Epithelial cell of prostate (primary cell): Measurements from ENCODE around the gene BMP10.
A peak's percentile ranks its signal among the peaks of the same experiment; 100 is the strongest.

Source experiments
- DNase-seq: peaks from one replicate; pipeline ENCODE4 v3.0.0-alpha.2; 2011; ENCODE audit warnings: low read depth, low spot score
- H3K27ac ChIP-seq: fragments of 450-650 bp; 2 replicates; pipeline ENCODE4 v1.5.1; 2017; ENCODE audit warnings: mild to moderate bottlenecking

The BMP10 gene, protein sequence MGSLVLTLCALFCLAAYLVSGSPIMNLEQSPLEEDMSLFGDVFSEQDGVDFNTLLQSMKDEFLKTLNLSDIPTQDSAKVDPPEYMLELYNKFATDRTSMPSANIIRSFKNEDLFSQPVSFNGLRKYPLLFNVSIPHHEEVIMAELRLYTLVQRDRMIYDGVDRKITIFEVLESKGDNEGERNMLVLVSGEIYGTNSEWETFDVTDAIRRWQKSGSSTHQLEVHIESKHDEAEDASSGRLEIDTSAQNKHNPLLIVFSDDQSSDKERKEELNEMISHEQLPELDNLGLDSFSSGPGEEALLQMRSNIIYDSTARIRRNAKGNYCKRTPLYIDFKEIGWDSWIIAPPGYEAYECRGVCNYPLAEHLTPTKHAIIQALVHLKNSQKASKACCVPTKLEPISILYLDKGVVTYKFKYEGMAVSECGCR

DNA sequence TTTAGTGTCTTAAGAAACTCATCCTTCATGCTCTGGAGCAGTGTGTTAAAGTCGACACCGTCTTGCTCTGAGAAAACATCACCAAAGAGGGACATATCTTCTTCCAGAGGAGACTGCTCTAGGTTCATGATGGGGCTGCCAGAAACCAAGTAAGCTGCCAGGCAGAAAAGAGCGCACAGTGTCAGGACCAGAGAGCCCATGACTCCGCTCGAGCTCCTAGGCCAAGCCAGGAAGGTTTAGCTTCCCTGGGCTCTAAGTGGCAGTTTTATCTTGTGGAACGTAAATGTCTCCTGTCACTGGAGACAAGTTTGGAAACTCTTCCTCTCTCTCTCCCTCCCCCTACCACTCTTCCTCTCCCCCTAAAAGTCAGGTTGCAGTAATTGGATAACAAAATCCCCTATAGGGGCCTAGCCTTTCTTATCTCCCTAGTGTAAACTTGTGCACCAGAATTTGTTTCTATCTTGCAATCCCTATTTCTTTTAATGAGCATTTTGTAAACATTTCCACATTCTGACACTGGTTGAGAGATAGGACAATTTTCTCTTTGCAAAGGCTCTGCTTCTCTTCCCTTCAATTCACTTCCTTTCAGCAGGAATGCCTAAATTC, at the start of gene BMP10:
BMP10 (minus strand) TSS at position 239 of the 606 bp plus-strand sequence; CDS start at position 200, 39 bp downstream.
- H3K27ac ChIP-seq: no peak within 1 kb of the TSS
- no peak for DNase-seq

DNA sequence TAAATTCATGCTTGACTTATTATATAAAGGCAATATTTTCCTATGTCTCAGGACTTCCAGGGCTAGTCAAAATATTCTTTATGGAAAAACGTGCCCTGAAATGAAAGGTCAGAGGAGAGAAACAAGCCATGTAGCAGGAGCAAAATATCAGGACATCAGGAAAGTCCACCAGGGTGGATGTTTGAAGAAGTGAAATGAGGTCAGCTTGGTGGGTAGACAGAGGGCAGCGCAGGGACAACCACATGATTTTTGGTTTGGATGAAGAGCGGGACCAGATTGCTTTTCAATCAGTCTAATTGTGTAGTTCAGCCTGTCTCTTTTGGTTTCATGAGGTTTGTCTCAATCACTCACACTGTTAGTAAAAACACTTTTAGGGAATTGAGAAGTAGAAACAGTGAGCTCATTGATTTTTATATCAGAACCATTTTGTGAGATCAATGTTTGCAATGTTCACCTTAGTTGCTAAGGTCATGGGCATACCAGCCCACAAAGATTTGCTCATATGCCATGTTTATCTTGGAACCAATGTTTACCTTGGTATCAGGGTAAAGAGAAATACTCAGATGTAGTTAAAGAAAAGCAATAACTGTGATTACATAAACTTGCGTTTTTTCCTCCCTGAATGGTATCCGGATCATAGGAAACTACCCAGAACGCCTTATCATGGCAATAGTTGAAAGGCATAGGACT, 49.4 kb upstream of the BMP10 start:
- H3K27ac ChIP-seq: no peak overlapping the region
- DNase-seq: no peak

DNA sequence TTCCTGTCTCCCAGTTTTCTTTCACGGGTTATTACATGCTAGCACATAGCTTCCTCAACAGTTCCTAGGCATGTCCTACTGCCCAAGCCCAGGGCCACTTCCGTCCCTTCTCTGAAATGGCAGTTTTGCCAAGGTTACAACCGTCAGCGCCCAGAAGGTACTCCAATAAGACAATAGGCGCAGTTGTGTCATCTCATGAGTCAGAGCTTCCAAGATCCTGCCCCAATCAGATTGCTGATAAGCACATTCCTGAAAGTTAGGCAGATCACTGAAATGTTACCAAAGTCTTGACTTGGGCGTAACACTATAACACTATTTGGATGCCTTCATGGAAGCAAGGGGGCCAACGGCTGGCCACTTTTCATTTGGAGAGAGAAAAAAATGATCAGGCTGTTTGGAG, 47.3 kb upstream of the BMP10 start:
- no peak overlapping the region for H3K27ac ChIP-seq
- DNase-seq: no peak

DNA sequence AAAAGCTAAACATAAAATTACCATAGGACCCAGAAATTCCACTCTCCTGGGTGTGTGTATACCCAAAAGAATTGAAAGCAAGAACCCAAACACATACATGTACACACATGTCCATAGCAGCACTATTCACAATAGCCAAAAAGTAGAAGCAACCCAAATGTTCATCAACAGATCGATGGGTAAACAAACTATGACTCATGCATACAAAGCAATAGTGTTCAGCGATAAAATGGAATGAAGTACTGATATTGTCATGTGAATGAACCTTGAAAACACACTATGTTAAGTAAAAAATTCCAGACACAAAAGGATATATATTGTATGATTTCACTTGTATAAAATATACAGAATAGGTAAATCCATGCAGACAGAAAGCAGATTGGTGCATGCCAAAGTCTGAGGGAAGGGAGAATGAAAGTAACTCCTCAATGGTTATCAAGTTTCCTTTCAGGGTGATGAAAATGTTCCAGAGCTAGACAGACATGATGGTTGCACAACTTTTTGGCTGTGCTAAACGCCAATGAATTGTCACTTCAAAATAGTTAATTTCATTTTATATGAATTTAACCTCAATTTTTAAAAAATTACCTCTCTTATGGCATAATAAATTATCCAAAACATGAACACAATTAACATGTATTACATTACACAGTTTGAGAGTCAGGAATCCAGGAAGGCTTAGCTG, 46.0 kb upstream of the BMP10 start:
- no peak for DNase-seq
- no peak overlapping the region for H3K27ac ChIP-seq

DNA sequence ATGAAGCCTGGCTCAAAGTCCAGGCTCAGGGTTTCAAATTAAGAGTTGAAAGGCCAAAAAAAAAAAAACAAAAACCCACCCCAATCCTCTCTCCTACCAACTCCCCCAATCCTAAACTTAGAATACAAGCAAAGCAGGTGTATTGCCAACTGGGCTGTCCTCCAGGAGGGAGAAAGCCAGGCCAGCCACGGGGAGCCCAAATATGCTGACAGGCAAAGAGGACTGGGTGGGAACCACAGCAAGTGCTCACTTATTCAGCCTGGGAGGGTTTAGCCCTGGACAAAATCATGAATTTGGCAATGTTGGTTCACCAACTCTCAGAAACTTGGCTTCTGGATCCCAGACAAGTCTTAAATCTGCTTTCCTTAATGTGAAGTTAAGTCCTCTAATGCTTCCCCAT, 45.0 kb upstream of the BMP10 start:
- no peak overlapping the region for H3K27ac ChIP-seq
- no peak for DNase-seq

DNA sequence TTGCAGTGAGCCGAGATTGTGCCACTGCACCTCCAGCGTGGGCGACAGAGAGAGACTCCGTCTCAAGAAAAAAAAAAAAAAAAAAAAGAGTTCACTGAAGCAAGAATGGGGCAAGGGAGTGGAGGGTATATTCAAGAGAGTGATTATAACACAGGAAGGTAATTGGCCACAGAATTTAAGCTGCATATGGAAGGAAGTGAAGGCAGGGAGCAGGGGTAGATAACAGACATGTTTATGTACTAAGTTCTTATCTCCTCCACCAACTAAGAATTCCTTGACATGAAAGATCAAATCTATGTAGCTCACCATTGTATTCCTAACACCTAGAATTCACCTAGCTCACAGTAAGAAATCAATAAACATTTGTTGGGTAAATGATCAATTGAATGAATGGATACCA, 44.2 kb upstream of the BMP10 start:
- H3K27ac ChIP-seq: no peak overlapping the region
- no peak for DNase-seq

DNA sequence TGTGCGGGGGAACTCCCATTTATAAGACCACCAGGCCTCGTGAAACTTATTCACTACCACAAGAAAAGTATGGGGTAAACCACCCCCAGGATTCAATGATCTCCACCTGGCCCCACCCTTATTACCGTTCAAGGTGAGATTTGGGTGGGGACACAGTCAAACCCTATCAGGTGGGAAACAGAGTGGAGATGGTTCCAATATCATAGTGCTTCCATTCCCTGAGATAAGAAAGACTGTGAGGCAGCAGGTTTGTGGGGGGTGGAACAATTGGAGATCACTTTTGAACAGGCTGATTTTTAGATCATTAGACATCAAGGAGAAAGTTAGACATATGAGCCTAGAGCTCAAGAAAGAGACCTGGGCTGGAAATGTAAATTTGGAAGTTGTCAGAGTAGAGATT, 42.2 kb upstream of the BMP10 start:
- no peak overlapping the region for H3K27ac ChIP-seq
- DNase-seq: no peak

DNA sequence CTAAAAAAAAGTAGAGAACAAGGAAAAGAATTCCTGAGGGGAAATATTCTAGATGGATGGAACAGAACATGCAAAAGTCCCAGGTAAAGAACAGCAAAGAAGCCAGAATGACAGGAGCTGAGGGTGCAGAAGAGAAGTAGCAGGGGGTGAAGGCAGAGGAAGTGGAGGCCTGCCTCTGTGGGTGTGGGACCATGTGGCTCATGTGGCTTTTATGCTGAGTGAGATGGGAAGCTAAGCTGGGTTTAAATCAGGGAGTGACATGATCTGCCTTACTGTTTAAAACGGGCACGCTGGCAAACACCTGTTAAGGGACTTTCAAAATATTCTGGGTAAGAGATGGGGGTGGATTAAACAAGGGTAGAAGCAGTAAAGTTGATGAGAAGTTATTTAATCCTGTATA, 41.5 kb upstream of the BMP10 start:
- H3K27ac ChIP-seq: no peak overlapping the region
- DNase-seq: no peak

DNA sequence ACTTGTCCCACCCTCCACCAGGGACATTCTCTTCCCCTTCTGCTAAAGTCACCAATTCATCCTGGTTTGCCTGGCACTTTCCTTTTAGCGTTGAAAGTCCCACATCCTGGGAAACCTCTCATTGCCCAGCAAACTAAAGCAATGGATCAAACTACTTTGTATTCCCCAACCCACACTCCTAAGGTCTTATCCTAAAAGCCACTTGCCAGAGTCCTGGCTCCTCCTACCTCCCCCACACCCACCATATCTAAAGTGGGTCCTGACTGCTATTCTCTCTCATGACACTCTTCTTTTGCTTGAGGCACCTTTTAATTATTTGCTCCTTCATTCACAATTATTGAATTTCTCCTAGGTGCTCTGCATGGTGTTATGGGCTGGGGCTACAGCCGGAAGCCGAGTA, 40.9 kb upstream of the BMP10 start:
- H3K27ac ChIP-seq: no peak overlapping the region
- no peak for DNase-seq

DNA sequence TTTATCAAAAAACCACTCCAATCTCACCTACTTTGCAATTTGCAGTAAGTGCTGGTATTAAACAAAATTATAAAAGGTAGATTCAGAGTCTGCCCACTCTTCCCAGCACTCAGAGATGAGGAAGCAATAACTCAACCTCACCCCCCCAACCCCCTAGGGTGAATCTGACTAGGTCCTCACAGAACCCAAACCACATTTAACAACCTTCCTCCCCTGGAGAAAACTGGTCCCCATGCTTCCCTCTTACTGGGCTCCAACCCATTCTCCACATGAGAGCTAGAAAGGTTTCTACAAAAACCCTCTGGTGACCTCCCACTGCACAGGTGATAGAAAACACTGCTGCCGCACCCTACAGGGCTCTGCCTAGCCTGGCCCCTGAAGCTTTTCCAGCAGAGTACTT, 40.5 kb upstream of the BMP10 start:
- H3K27ac ChIP-seq: no peak overlapping the region
- DNase-seq: no peak

DNA sequence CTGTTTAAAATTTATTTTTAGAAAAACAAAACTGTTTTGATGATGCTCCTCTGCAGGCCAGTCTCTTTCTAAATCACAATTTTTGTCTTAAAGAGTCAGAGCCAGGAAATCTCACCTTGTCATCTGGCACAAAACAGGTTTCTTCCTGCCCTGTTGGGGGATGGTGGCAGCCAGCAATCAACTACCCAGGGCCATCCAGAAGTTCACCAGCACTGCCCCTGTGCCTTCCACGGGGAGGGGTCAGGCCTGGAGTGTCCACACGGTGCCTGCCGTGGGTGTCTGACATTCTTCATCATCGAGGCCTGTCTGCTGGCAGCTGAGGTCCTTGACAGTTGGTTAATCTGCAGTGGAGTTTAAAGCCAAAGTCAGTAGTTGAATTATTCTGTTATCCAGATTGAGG, 40.0 kb upstream of the BMP10 start:
- DNase-seq: no peak
- no peak overlapping the region for H3K27ac ChIP-seq

DNA sequence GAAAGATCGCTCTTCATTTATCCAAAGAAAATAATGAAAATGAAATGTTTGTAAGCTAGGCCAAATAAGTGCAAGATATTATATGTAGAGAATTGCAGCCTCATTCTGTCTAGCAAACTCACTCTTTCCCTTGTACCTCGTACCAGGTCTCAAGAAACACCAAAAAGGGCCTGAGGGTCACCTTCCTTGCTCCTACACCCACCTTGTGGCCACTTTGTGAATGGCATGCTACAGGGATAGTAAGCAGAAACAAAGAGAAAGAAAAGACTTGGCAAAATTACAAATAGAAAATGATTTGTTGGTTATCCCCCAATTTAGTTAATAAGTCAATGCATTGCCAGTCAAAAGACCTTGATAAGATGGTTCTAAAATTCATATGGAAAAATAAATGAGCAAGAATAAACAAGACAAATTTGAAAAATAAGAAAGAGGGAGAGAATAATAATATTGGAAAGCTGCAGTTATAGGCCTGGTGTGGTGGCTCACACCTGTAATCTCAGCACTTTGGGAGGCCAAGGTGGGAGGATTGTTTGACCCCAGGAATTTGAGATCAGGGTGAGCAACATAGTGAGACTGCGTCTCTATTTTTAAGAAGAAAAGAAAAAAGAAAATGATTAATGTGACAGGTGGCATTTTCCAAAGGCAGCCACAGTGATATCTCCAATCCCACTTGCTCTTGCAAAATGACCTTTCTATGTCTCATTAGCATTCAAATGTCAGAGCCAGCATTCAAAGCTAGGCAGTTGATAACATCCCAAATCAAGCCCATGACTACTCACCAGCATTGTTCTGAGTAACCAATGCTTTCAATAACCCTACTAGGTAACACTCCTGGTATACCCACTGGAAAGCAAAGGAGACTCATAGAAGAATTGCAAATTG, 38.8 kb upstream of the BMP10 start:
- DNase-seq: no peak
- no peak overlapping the region for H3K27ac ChIP-seq

DNA sequence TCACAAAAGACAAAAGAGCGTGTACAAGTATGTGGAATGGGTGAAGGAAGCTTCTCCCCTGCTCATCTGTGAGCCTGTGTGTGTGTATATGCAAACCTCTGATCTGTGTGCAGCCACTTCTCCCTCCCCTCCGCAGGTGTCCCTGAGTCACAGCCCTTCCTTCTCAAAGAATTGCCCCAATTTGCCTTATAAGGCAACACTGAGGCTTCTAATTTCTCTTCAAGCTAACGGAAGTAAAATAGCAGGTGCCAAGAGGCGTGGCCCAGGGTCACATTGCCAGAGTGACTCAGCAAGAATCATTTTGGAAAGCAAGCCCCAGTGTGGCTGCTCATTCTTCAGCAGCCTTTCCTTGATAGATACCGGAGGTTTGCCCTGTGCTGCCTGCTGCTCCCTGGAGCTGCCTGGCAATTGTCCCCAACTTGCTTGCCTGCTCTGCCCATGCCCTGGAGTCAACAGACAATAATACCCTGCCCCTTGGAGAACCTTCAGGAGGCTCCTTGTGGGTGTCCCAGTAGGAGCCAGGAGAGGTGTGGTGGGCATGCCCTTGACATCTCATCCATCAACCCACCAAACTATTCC, 37.3 kb upstream of the BMP10 start:
- H3K27ac ChIP-seq: peak overlapping the region; percentile 38
- peak; percentile 74 for DNase-seq

DNA sequence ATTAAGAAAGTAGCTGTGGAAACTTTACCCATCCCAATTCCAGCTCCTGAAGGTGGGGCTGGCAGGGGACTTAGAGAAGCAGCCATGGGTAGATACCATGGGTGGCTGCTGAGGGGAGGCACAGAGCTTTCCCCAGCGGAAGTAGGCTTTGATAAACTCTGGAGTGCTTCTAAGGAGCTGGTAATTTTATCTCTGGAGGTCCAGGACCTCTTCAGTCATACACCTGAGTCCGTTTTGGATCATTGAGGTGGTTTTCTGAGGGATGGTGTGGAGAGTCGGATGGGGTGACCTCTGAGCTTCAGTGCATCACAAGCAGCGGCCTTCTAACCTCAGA, 36.7 kb upstream of the BMP10 start:
- no peak for DNase-seq
- H3K27ac ChIP-seq: peak overlapping the region; percentile 27

DNA sequence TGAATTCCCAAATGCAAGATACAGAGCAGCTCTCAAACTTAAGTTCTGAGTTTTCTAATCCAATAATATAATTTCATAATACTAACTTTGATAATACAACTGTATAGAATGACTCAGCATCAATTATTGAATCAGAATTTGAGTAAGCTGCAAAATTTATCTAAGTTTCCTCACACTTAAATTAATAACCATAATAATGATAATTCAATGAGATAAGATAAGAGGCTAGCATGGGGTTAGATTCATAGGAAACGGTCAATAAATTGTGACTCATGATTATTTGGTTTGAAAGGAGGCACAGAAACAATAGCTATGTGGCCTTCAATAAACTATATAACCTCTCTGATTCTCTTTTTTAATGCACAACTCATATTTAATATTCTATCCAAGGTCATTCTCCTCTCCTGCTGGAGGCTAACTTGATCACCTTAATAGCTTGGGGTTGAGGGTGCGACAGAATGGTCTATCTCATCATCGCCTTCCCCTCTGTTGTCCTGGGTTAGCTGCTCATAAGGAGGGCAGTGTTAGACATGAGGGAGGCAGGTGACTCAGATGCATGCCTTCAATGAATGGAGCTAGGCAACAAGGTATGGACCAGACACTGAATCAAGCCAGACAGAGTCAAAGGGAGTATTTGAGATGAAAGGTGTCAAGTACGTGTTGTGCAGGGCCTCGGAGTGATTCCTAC, 36.2 kb upstream of the BMP10 start:
- DNase-seq: no peak
- peak overlapping the region; percentile 27 for H3K27ac ChIP-seq

DNA sequence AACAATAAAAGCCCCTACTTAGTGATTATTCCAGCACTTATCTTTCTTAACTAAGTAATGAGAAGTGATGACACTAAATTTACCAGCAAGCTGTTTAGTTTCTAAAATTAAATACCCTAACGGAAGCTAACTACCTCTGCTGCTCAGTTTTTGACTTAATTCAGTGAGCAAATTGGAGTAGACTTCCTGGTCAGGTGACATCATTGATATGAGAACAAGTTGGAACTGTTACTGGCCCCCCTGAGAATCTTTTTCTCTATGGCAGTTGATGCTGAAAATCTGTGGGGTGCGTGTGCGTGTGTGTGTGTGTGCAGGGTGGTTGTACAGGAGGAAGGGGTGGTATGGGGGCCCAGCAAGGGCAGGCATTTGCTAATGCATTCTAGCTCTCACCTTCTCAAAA, 35.5 kb upstream of the BMP10 start:
- no peak for DNase-seq

DNA sequence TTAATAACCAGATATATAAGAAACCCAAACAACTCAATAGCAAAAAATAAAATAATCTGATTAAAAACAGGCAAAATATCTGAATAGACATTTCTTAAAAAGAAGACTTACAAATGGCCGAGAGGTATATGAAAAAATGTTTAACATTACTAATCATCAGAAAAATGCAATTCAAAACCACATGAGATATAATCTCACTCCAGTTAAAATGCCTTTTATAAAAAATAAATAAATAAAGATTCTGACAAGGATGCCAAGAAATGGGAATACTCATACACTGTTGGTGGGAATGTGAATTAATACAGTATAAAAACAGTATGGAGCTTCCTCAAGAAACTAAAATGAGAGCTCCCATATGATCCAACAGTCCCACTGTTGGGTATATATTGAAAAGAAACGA, 33.9 kb upstream of the BMP10 start:
- no peak for DNase-seq
- no peak overlapping the region for H3K27ac ChIP-seq

More for the DNA sequence above, 35.5 kb upstream of the BMP10 start:
- H3K27ac ChIP-seq: no peak overlapping the region

DNA sequence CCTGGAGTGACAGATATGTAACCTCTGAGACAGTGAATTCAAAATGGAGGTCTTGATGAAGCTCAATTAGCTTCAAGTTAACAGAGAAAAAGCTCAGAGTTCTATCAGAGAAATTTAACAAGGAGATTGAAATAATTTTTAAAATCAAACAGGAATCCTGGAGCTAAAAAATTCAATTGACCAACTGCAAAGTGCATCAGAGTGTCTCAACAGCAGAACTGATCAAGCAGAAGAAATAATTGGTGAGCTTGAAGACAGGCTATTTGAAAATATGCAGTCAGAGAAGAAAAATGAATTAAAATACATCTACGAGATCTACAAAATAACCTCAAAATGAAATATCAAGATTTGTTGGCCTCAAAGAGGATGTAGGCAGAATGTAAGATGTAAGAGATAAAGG, 30.4 kb upstream of the BMP10 start:
- DNase-seq: no peak
- no peak overlapping the region for H3K27ac ChIP-seq

DNA sequence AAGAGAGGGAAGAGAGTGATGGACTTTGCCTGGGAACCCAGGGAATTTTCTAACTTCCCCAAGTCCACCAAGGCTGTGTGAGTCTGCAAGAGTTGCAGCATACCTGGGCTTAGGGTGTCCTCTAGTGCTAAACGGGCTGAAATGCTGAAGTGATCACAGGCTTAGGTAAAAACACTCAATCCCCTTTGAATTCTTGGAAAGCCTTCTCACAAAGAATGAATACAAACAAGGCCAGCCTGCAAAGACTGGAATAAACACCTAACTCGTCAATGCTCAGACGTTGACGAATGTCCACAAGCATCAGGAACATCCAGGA, 30.0 kb upstream of the BMP10 start:
- no peak for DNase-seq

More for the DNA sequence above, 30.0 kb upstream of the BMP10 start:
- no peak overlapping the region for H3K27ac ChIP-seq
